Neural cell (in vitro differentiated cells): ENCODE results near the gene PTPRD. TPM values are rescaled to one million over a fixed set of nuclear protein-coding genes. Genes with fewer than 3 reads are reported as not detected.

Experiments used
- H2AFZ ChIP-seq: fragments of 200-600, 300-800 bp; sonication (generic), shearing (Covaris generic); 2 replicates; pipeline ENCODE4 v1.6.0; 2014; ENCODE audit warnings: low read depth, mild to moderate bottlenecking, antibody characterized with exemption, low read length, moderate library complexity
- H3F3A ChIP-seq: fragments of 200-600 bp; shearing (Covaris generic); 2 replicates; pipeline ENCODE4 v1.6.1; 2016; ENCODE audit warnings: mild to moderate bottlenecking, moderate library complexity, mixed read lengths, antibody characterized with exemption, low read length; ENCODE audit not compliant: insufficient read depth, poor library complexity, severe bottlenecking
- H3K27ac ChIP-seq: fragments of 200-600, 300-800 bp; sonication (generic), shearing (Covaris generic); 2 replicates; pipeline ENCODE4 v1.5.1; 2014; ENCODE audit warnings: mild to moderate bottlenecking, low read length, moderate library complexity
- H3K27me3 ChIP-seq: fragments of 300-800, 200-600 bp; sonication (generic), shearing (Covaris generic); 2 replicates; pipeline ENCODE4 v1.6.0; 2014; ENCODE audit warnings: mild to moderate bottlenecking, low read depth, low read length, moderate library complexity; ENCODE audit not compliant: insufficient read depth
- H3K36me3 ChIP-seq: fragments of 300-800, 200-600 bp; sonication (generic), shearing (Covaris generic); 2 replicates; pipeline ENCODE4 v1.5.1; 2014; ENCODE audit warnings: mild to moderate bottlenecking, antibody characterized with exemption, low read length, moderate library complexity; ENCODE audit not compliant: insufficient read depth
- H3K4me2 ChIP-seq: fragments of 300-800, 200-600 bp; sonication (generic), shearing (Covaris generic); 2 replicates; pipeline ENCODE4 v1.6.0; 2014; ENCODE audit warnings: mild to moderate bottlenecking, low read length
- H3K4me3 ChIP-seq: fragments of 300-800, 200-600 bp; sonication (generic), shearing (Covaris generic); 2 replicates; pipeline ENCODE4 v1.5.1; 2014; ENCODE audit warnings: mild to moderate bottlenecking, low read length, moderate library complexity
- H3K79me2 ChIP-seq: fragments of 200-600 bp; shearing (Covaris generic); replicated peaks from 2 replicates; pipeline ENCODE4 v1.6.0; 2014; ENCODE audit warnings: mild to moderate bottlenecking, low read length, moderate library complexity; ENCODE audit not compliant: insufficient read depth
- H3K9ac ChIP-seq: fragments of 300-800, 200-600 bp; sonication (generic), shearing (Covaris generic); 2 replicates; pipeline ENCODE4 v1.6.1; 2016; ENCODE audit warnings: mild to moderate bottlenecking, low read length, mixed read lengths
- H3K9me2 ChIP-seq: fragments of 200-600 bp; shearing (Covaris generic); 2 replicates; pipeline ENCODE4 v1.6.1; 2016; ENCODE audit warnings: mild to moderate bottlenecking, low read length, mixed read lengths; ENCODE audit not compliant: insufficient read depth
- H3K9me3 ChIP-seq: fragments of 200-600, 300-800 bp; sonication (generic), shearing (Covaris generic); 2 replicates; pipeline ENCODE4 v1.6.1; 2016; ENCODE audit warnings: mild to moderate bottlenecking, mixed run types, low read length, moderate library complexity, mixed read lengths
- H4K20me1 ChIP-seq: fragments of 200-600 bp; shearing (Covaris generic); 2 replicates; pipeline ENCODE4 v1.6.1; 2016; ENCODE audit warnings: mild to moderate bottlenecking, mixed run types; ENCODE audit not compliant: insufficient read depth
- CTCF ChIP-seq: fragments of 450-650 bp; IDR thresholded peaks from 2 replicates; pipeline ENCODE4 v1.5.1; 2014; ENCODE audit warnings: antibody characterized with exemption, mild to moderate bottlenecking, moderate library complexity; ENCODE audit not compliant: poor library complexity, severe bottlenecking
- EP300 ChIP-seq: fragments of 450-650 bp; conservative IDR thresholded peaks from 2 replicates; pipeline ENCODE4 v1.6.1; 2014; ENCODE audit warnings: antibody characterized with exemption, mild to moderate bottlenecking, moderate library complexity; ENCODE audit not compliant: poor library complexity, severe bottlenecking
- EZH2 ChIP-seq: fragments of 200-600, 300-800 bp; shearing (Covaris generic), sonication (generic); IDR thresholded peaks from 2 replicates; pipeline ENCODE4 v1.6.1; 2014; ENCODE audit warnings: antibody characterized with exemption, low read length, borderline replicate concordance, mild to moderate bottlenecking; ENCODE audit not compliant: insufficient read depth, poor library complexity, severe bottlenecking
- MXI1 ChIP-seq: fragments of 450-650 bp; conservative IDR thresholded peaks from 2 replicates; pipeline ENCODE4 v1.6.1; 2014; ENCODE audit warnings: antibody characterized with exemption, mild to moderate bottlenecking; ENCODE audit not compliant: poor library complexity, severe bottlenecking
- POLR2AphosphoS5 ChIP-seq: IDR thresholded peaks from 2 replicates; pipeline ENCODE4 v1.6.1; 2012
- RAD21 ChIP-seq: fragments of 450-650 bp; conservative IDR thresholded peaks from 2 replicates; pipeline ENCODE4 v1.6.1; 2014; ENCODE audit warnings: antibody characterized with exemption, mild to moderate bottlenecking, moderate library complexity
- REST ChIP-seq: IDR thresholded peaks from 2 replicates; pipeline ENCODE4 v1.6.1; 2012; ENCODE audit warnings: borderline replicate concordance
- SMC3 ChIP-seq: fragments of 450-650 bp; conservative IDR thresholded peaks from 2 replicates; pipeline ENCODE4 v1.6.1; 2014; ENCODE audit warnings: antibody characterized with exemption, mild to moderate bottlenecking, moderate library complexity; ENCODE audit not compliant: poor library complexity
- TAF1 ChIP-seq: IDR thresholded peaks from 2 replicates; pipeline ENCODE4 v1.6.1; 2012; ENCODE audit warnings: low read depth
- polyA plus RNA-seq: library from polyadenylated mRNA; depleted of rRNA; stranded (reverse); fragments of >200 nt; gene quantifications from 2 replicates; pipeline ENCODE4 v1.2.3, GENCODE V29; 2014

PTPRD gene
- polyA plus RNA-seq, 1 donor from 2014 or later, result 143 TPM

- Histone ChIP-seq H3K27me3 (no peaks in the 10 kb centered on the region), H3K4me2 (no peak overlapping the region), H3F3A (no peaks in the 10 kb centered on the region), H3K9ac (no peak overlapping the region), H3K79me2 (no peaks in the 10 kb centered on the region), H3K9me3 (no peaks in the 10 kb centered on the region), H2AFZ (no peak overlapping the region), H3K4me3 (no peak overlapping the region), H4K20me1 (no peaks in the 10 kb centered on the region), H3K27ac (no peak overlapping the region), H3K9me2 (no peaks in the 10 kb centered on the region), H3K36me3 (no peaks in the 10 kb centered on the region)
- no peak for TF ChIP-seq EZH2
- no peak for TF ChIP-seq SMC3
- no peak for TF ChIP-seq POLR2AphosphoS5
- TF ChIP-seq EP300, result no peak
- no peak for TF ChIP-seq RAD21
- TF ChIP-seq MXI1, result no peak
- TF ChIP-seq TAF1, result no peak
- no peak for TF ChIP-seq CTCF
- no peak for TF ChIP-seq REST
These were observed 1313.7 kb downstream of the PTPRD start for GRCh38 chr9:9299134-9299533.

- no peak for TF ChIP-seq EZH2
- no peak for TF ChIP-seq EP300
- no peak for TF ChIP-seq MXI1
- TF ChIP-seq REST, result no peak
- TF ChIP-seq SMC3, result no peak
- TF ChIP-seq POLR2AphosphoS5, result no peak
- TF ChIP-seq TAF1, result no peak
- no peak for TF ChIP-seq RAD21
- no peak for TF ChIP-seq CTCF
- Histone ChIP-seq H2AFZ (no peak overlapping the region), H3K4me3 (no peak overlapping the region), H3K9me3 (no peaks in the 10 kb centered on the region), H3K27ac (no peak overlapping the region), H3K4me2 (no peak overlapping the region), H3F3A (no peaks in the 10 kb centered on the region), H3K79me2 (no peaks in the 10 kb centered on the region), H3K9ac (no peak overlapping the region), H4K20me1 (no peaks in the 10 kb centered on the region), H3K27me3 (no peaks in the 10 kb centered on the region), H3K9me2 (no peaks in the 10 kb centered on the region), H3K36me3 (no peaks in the 10 kb centered on the region)
These were observed 1326.8 kb downstream of the PTPRD start for GRCh38 chr9:9286001-9286400.
